OCI-LY7 (cell line): ENCODE data around the gene SBF2.

Experiments
- CTCF ChIP-seq: fragments of 200-600 bp; sonication (generic); conservative IDR thresholded peaks from 2 replicates; pipeline ENCODE4 v1.5.1; 2014; ENCODE audit warnings: mild to moderate bottlenecking, antibody characterized with exemption, low read length, moderate library complexity, mixed read lengths
- EZH2phosphoT487 ChIP-seq: fragments of 200-600 bp; sonication (generic); IDR thresholded peaks from 2 replicates; pipeline ENCODE4 v1.6.1; 2018; ENCODE audit warnings: low read depth, borderline replicate concordance, mild to moderate bottlenecking, mixed run types, antibody characterized with exemption, low read length, moderate library complexity, mixed read lengths

- TF ChIP-seq CTCF (no peak), EZH2phosphoT487 (no peak)
Observed at GRCh38 chr11:10314199-10315072, 20.4 kb upstream of the SBF2 start.
